H9 (cell line): Measurements from ENCODE around the gene ANP32B. TPM values are rescaled to one million over a fixed set of nuclear protein-coding genes. Genes with fewer than 3 reads are reported as not detected.

Experiments
- DNase-seq: peaks from one replicate; pipeline ENCODE4 v3.0.0-alpha.2; 2017
- H2AFZ ChIP-seq: one replicate; pipeline ENCODE4 v1.6.1; 2013; ENCODE audit warnings: mild to moderate bottlenecking, low read length, control low read depth, moderate library complexity
- H2AK5ac ChIP-seq: 2 replicates; pipeline ENCODE4 v1.6.1; 2013; ENCODE audit warnings: low read length, control low read depth, mixed read lengths; ENCODE audit not compliant: insufficient read length
- H2BK120ac ChIP-seq: one replicate; pipeline ENCODE4 v1.6.1; 2013; ENCODE audit warnings: low read depth, mild to moderate bottlenecking, low read length, control low read depth, inconsistent platforms; ENCODE audit not compliant: poor library complexity, severe bottlenecking
- H2BK12ac ChIP-seq: 2 replicates; pipeline ENCODE4 v1.6.1; 2013; ENCODE audit warnings: low read length, control low read depth, mixed read lengths, low read depth; ENCODE audit not compliant: insufficient read length
- H2BK15ac ChIP-seq: 2 replicates; pipeline ENCODE4 v1.6.1; 2013; ENCODE audit warnings: low read depth, low read length, control low read depth
- H2BK20ac ChIP-seq: one replicate; pipeline ENCODE4 v1.6.1; 2013; ENCODE audit warnings: low read depth, mild to moderate bottlenecking, low read length, control low read depth, inconsistent platforms; ENCODE audit not compliant: poor library complexity, severe bottlenecking
- H2BK5ac ChIP-seq: 2 replicates; pipeline ENCODE4 v1.6.1; 2013; ENCODE audit warnings: low read length, control low read depth, mixed read lengths; ENCODE audit not compliant: insufficient read length
- H3K14ac ChIP-seq: 2 replicates; pipeline ENCODE4 v1.6.1; 2013; ENCODE audit warnings: low read length, control low read depth; ENCODE audit not compliant: insufficient read depth
- H3K18ac ChIP-seq: 2 replicates; pipeline ENCODE4 v1.6.1; 2013; ENCODE audit warnings: low read depth, mild to moderate bottlenecking, mixed read lengths, low read length, control low read depth; ENCODE audit not compliant: insufficient read length
- H3K23ac ChIP-seq: 2 replicates; pipeline ENCODE4 v1.6.1; 2013; ENCODE audit warnings: low read length, control low read depth, mixed read lengths, low read depth; ENCODE audit not compliant: insufficient read length
- H3K23me2 ChIP-seq: 2 replicates; pipeline ENCODE4 v1.6.1; 2013; ENCODE audit warnings: low read depth, mild to moderate bottlenecking, mixed read lengths, low read length, control low read depth; ENCODE audit not compliant: insufficient read length, poor library complexity, severe bottlenecking
- H3K27ac ChIP-seq: 2 replicates; pipeline ENCODE4 v1.5.1; 2013; ENCODE audit warnings: low read length, control low read depth, mixed read lengths, low read depth; ENCODE audit not compliant: insufficient read length
- H3K27me3 ChIP-seq: 2 replicates; pipeline ENCODE4 v1.6.1; 2013; ENCODE audit warnings: low read length, control low read depth, inconsistent platforms; ENCODE audit not compliant: insufficient read depth
- H3K4ac ChIP-seq: 2 replicates; pipeline ENCODE4 v1.6.1; 2013; ENCODE audit warnings: low read depth, mild to moderate bottlenecking, control low read depth, inconsistent platforms, low read length, moderate library complexity
- H3K4me1 ChIP-seq: 2 replicates; pipeline ENCODE4 v1.6.1; 2013; ENCODE audit warnings: low read length, control low read depth, inconsistent platforms; ENCODE audit not compliant: insufficient read depth
- H3K4me2 ChIP-seq: 2 replicates; pipeline ENCODE4 v1.6.1; 2013; ENCODE audit warnings: low read length, control low read depth, mixed read lengths; ENCODE audit not compliant: insufficient read length, insufficient read depth
- H3K56ac ChIP-seq: 2 replicates; pipeline ENCODE4 v1.6.1; 2013; ENCODE audit warnings: low read depth, mild to moderate bottlenecking, mixed read lengths, low read length, control low read depth; ENCODE audit not compliant: insufficient read length
- H3K79me1 ChIP-seq: 2 replicates; pipeline ENCODE4 v1.6.1; 2013; ENCODE audit warnings: low read depth, mild to moderate bottlenecking, moderate library complexity, low read length, control low read depth, inconsistent platforms; ENCODE audit not compliant: insufficient read depth, poor library complexity, severe bottlenecking
- H3K79me2 ChIP-seq: 2 replicates; pipeline ENCODE4 v1.6.1; 2013; ENCODE audit warnings: low read length, control low read depth, inconsistent platforms; ENCODE audit not compliant: insufficient read depth
- H3K9ac ChIP-seq: 2 replicates; pipeline ENCODE4 v1.6.1; 2013; ENCODE audit warnings: low read length, control low read depth, mixed read lengths; ENCODE audit not compliant: insufficient read length; ENCODE audit errors: extremely low read depth
- H3K9me3 ChIP-seq: one replicate; pipeline ENCODE4 v1.6.1; 2013; ENCODE audit warnings: low read depth, low read length, inconsistent platforms; ENCODE audit not compliant: control insufficient read depth
- H3T11ph ChIP-seq: one replicate; pipeline ENCODE4 v1.6.1; 2013; ENCODE audit warnings: mild to moderate bottlenecking, low read length, control low read depth, inconsistent platforms
- H4K20me1 ChIP-seq: one replicate; pipeline ENCODE4 v1.6.1; 2013; ENCODE audit not compliant: control insufficient read depth, insufficient read length, insufficient read depth
- H4K5ac ChIP-seq: 2 replicates; pipeline ENCODE4 v1.6.1; 2013; ENCODE audit warnings: low read depth, mild to moderate bottlenecking, mixed read lengths, low read length, control low read depth; ENCODE audit not compliant: insufficient read length
- H4K8ac ChIP-seq: replicated peaks from 2 replicates; pipeline ENCODE4 v1.6.1; 2013; ENCODE audit warnings: low read length, control low read depth, mixed read lengths, low read depth; ENCODE audit not compliant: insufficient read length
- H4K91ac ChIP-seq: 2 replicates; pipeline ENCODE4 v1.6.1; 2013; ENCODE audit warnings: low read depth, mild to moderate bottlenecking, moderate library complexity, mixed read lengths, low read length, control low read depth; ENCODE audit not compliant: insufficient read length
- H3K27ac Mint-ChIP-seq, 3 experiments: 2 replicates in 2 of 3; 3 replicates in 1 of 3; pipeline ENCODE4 v1.8.0; 2020 to 2021; ENCODE audit warnings: mixed read lengths in 3 of 3, mild to moderate bottlenecking in 1 of 3, moderate library complexity in 1 of 3
- H3K27me3 Mint-ChIP-seq: 2 replicates; pipeline ENCODE4 v1.8.0; 2021; ENCODE audit warnings: low read depth, mild to moderate bottlenecking, moderate library complexity, mixed read lengths
- H3K36me3 Mint-ChIP-seq, 3 experiments: 2 replicates in 2 of 3; 3 replicates in 1 of 3; pipeline ENCODE4 v1.8.0; 2020 to 2021; ENCODE audit warnings: low read depth in 3 of 3, mixed read lengths in 3 of 3; ENCODE audit not compliant: insufficient read depth in 1 of 3
- H3K4me1 Mint-ChIP-seq, 2 experiments: 2 replicates each; pipeline ENCODE4 v1.8.0; 2020; ENCODE audit warnings: mixed read lengths in 2 of 2
- H3K4me3 Mint-ChIP-seq, 2 experiments: 2 replicates in 1 of 2; 3 replicates in 1 of 2; pipeline ENCODE4 v1.8.0; 2020 to 2021; ENCODE audit warnings: mild to moderate bottlenecking in 2 of 2, mixed read lengths in 2 of 2, moderate library complexity in 1 of 2
- H3K9me3 Mint-ChIP-seq, 2 experiments: 2 replicates in 1 of 2; 3 replicates in 1 of 2; pipeline ENCODE4 v1.8.0; 2020; ENCODE audit warnings: mild to moderate bottlenecking in 2 of 2, mixed read lengths in 2 of 2, moderate library complexity in 1 of 2
- total RNA-seq: library from RNA; stranded (reverse); gene quantifications from 2 replicates; pipeline ENCODE4 v1.2.1, GENCODE V29; 2021
- TF ChIP-seq, protein P1 (sequence below): fragments of 200-600 bp; sonication (generic); conservative IDR thresholded peaks from 3 replicates; pipeline ENCODE4 v1.8.0; 2021; ENCODE audit warnings: antibody characterized with exemption, mild to moderate bottlenecking

Gene ANP32B
- total RNA-seq, 1 experiment from 2014 or later, result 91.6 TPM

GRCh38 chr9:97940233-97940632 is 42.9 kb upstream of the ANP32B start:
- Histone ChIP-seq H2AFZ (no peak overlapping the region), H2AK5ac (no peak overlapping the region), H3K14ac (no peak overlapping the region), H3K4me2 (no peak overlapping the region), H3K23me2 (no peaks in the 10 kb centered on the region), H3K27ac (no peak overlapping the region), H4K20me1 (no peaks in the 10 kb centered on the region), H3T11ph (no peak overlapping the region), H4K8ac (no peak overlapping the region), H2BK120ac (no peak overlapping the region), H2BK12ac (no peak overlapping the region), H3K9ac (no peak overlapping the region), H3K4ac (no peak overlapping the region), H3K27me3 (peaks cover 4% of the 10 kb centered on the region; the same call in 1 of the 2 replicates), H2BK5ac (no peak overlapping the region), H3K56ac (no peak overlapping the region), H3K18ac (no peak overlapping the region), H3K4me1 (no peaks in the 10 kb centered on the region), H2BK15ac (no peak overlapping the region), H3K23ac (no peak overlapping the region), H4K91ac (no peak overlapping the region), H4K5ac (no peak overlapping the region), H2BK20ac (no peak overlapping the region), H3K79me1 (no peaks in the 10 kb centered on the region), H3K79me2 (no peaks in the 10 kb centered on the region), H3K9me3 (no peaks in the 10 kb centered on the region)
- Mint-ChIP-seq H3K36me3 (no peaks in the 10 kb centered on the region), H3K4me1 (no peaks in the 10 kb centered on the region), H3K4me3 (no peak overlapping the region), H3K27ac (no peak overlapping the region), H3K9me3 (no peaks in the 10 kb centered on the region), H3K27me3 (peaks cover 18% of the 10 kb centered on the region)
- DNase-seq, result no peak
- TF ChIP-seq, protein P1, sequence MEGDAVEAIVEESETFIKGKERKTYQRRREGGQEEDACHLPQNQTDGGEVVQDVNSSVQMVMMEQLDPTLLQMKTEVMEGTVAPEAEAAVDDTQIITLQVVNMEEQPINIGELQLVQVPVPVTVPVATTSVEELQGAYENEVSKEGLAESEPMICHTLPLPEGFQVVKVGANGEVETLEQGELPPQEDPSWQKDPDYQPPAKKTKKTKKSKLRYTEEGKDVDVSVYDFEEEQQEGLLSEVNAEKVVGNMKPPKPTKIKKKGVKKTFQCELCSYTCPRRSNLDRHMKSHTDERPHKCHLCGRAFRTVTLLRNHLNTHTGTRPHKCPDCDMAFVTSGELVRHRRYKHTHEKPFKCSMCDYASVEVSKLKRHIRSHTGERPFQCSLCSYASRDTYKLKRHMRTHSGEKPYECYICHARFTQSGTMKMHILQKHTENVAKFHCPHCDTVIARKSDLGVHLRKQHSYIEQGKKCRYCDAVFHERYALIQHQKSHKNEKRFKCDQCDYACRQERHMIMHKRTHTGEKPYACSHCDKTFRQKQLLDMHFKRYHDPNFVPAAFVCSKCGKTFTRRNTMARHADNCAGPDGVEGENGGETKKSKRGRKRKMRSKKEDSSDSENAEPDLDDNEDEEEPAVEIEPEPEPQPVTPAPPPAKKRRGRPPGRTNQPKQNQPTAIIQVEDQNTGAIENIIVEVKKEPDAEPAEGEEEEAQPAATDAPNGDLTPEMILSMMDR, result no peak
